Measurements from ENCODE around the gene VNN1. TPM values are rescaled to one million over a fixed set of nuclear protein-coding genes. Genes with fewer than 3 reads are reported as not detected.

The VNN1 gene, protein sequence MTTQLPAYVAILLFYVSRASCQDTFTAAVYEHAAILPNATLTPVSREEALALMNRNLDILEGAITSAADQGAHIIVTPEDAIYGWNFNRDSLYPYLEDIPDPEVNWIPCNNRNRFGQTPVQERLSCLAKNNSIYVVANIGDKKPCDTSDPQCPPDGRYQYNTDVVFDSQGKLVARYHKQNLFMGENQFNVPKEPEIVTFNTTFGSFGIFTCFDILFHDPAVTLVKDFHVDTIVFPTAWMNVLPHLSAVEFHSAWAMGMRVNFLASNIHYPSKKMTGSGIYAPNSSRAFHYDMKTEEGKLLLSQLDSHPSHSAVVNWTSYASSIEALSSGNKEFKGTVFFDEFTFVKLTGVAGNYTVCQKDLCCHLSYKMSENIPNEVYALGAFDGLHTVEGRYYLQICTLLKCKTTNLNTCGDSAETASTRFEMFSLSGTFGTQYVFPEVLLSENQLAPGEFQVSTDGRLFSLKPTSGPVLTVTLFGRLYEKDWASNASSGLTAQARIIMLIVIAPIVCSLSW
- 0.34 and 0.50 TPM in 2 replicates for total RNA-seq

GRCh38 chr6:132713352-132714134, at the start of gene VNN1:
Gene VNN1 (minus strand): TSS chr6:132714055. CDS start chr6:132714035, 20 bp downstream.

GRCh38 chr6:132659082-132659481, 54.8 kb downstream of the VNN1 start, which contains the start of gene TAAR1:
Gene TAAR1 (minus strand): TSS chr6:132659182. CDS start chr6:132646003, 13,179 bp downstream.

Other genes starting within 250 kb of the VNN1 start
- 15.4 and 39.7 TPM in 2 replicates for gene STX7, start 200.9 kb downstream of the VNN1 start, total RNA-seq
- not detected in 2 replicates for gene TAAR9, start 175.8 kb downstream of the VNN1 start, total RNA-seq
- not detected in 2 replicates for gene TAAR8, start 161.4 kb downstream of the VNN1 start, total RNA-seq
- gene TAAR6, start 143.7 kb downstream of the VNN1 start, total RNA-seq: not detected in 2 replicates
- gene TAAR5, start 124.3 kb downstream of the VNN1 start, total RNA-seq: not detected in 2 replicates
- gene TAAR2, start 89.8 kb downstream of the VNN1 start, total RNA-seq: not detected in 2 replicates
- gene TAAR1, start 54.9 kb downstream of the VNN1 start, total RNA-seq: not detected in 2 replicates
- 0.57 TPM in 1 of 2 replicates, not detected in the other for gene VNN2, start 43.8 kb upstream of the VNN1 start, total RNA-seq
- 14.8 and 22.2 TPM in 2 replicates for gene SLC18B1, start 84.6 kb upstream of the VNN1 start, total RNA-seq
- 1,465 and 1,796 TPM in 2 replicates for gene RPS12, start 100.5 kb upstream of the VNN1 start, total RNA-seq